OCI-LY3 (cell line): ENCODE results near the gene CHRNB1.

ENCODE experiments used
- CTCF ChIP-seq: fragments of 200-600, 300-600 bp; sonication (generic); IDR thresholded peaks from 2 replicates; pipeline ENCODE4 v1.5.1; 2014; ENCODE audit warnings: antibody characterized with exemption, low read length, low read depth
- EZH2phosphoT487 ChIP-seq: fragments of 200-600 bp; shearing (Covaris generic); IDR thresholded peaks from 2 replicates; pipeline ENCODE4 v1.6.1; 2018; ENCODE audit warnings: antibody characterized with exemption, mixed run types, low read depth

DNA sequence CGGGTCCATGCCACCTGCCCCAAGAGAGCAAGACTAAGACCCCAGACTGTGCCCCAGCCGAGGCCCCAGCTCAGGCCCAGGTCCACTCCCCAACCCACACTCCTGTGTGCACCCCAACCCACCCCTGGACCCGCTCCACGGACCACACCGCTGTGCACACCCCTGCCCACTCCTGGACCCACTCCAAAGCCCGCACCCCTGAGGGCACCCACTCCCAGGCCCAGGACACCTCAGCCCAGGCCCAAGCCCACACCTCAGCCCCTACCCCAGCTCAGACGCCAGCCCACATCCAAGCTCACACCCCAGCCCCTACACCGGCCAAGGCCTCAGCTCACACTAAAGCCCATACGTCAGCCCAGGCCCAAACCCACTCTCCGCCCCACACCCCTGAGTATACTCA, 15.1 kb upstream of the CHRNB1 start:
- no peak for TF ChIP-seq CTCF
- no peak for TF ChIP-seq EZH2phosphoT487
